T-helper 2 cell treated with Interferon-gamma antibody and Interleukin-4, amounts not matched to agents 100 ng/mL and 5 ng/mL, for 36 hours (primary cell): Measurements from ENCODE around the gene PSMB9. TPM values are rescaled to one million over a fixed set of nuclear protein-coding genes. Genes with fewer than 3 reads are reported as not detected.
"Not testable (repeated sequence)": the region's sequence is repeated elsewhere in the genome, so short reads cannot be mapped to it uniquely, and the experiment has no call there.

Source experiments
- intact Hi-C: fragments of 100-400 bp; cut with micrococcal nuclease; formaldehyde crosslinking; loops from one replicate; pipeline ENCODE4 v1.15.1; 2023
- total RNA-seq: library from RNA; stranded (reverse); gene quantifications from 2 replicates; pipeline ENCODE4 v1.2.3, GENCODE V29; 2022

The PSMB9 gene
- total RNA-seq = 413 and 416 TPM in 2 replicates

DNA sequence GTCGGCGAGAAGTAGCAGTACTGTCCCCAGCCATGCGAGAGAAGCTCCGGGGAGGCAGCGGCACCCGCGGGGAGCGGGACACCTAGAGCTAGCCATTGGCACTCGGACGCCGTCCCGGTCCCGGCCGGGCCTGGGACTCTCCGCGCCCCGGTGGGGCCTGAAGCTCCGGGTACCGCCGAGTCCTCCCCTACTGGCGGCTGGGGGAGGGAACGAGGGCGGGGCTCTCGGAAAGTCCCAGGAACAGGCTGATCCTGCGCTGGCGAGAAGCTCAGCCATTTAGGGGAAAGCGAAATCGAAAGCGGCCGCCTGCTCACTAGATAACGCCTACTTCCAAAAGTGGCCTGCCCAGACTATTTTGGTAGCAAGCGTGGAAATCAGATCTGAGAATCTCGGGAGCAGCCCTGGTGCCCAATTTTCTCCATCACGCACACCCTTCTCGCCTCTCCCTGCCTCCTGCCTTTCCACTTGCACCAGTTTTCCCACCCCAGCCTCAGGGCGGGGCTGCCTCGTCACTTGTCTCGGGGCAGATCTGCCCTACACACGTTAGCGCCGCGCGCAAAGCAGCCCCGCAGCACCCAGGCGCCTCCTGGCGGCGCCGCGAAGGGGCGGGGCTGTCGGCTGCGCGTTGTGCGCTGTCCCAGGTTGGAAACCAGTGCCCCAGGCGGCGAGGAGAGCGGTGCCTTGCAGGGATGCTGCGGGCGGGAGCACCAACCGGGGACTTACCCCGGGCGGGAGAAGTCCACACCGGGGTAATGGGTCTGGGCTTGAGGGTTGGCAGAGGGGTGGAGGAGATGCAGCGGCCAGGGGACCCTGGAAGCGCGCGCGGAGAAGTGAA is at the start of gene PSMB9, which contains the start of gene TAP1:
PSMB9 (plus strand) TSS at position 652 of the 835 bp plus-strand sequence; CDS start at position 690, 38 bp downstream.
TAP1 (minus strand) TSS at position 164 of the 835 bp plus-strand sequence; CDS start at position 96, 68 bp downstream.
- intact Hi-C loops = loop anchor here (1.0 to 10.0 kb wide), 7 partner anchors 9 to 656 kb away; partner anchors contain the start of genes PSMB8, RXRB, SLC39A7 and TAP2

DNA sequence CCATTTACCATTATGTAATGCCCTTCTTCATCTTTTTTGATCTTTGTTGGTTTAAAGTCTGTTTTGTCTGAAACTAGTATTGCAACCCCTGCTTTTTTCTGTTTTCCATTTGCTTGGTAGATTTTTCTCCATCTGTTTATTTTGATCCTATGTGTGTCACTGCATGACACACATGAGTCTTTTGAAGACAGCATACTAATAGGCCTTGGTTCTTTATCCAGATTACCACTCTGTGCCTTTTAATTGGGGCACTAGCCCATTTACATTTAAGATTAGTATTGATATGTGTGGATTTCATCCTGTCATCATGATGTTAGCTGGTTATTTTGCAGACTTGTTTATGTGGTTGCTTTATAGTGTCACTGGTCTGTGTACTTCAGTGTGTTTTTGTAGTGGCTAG is 48.6 kb upstream of the PSMB9 start:
- intact Hi-C loops = not testable (repeated sequence)

DNA sequence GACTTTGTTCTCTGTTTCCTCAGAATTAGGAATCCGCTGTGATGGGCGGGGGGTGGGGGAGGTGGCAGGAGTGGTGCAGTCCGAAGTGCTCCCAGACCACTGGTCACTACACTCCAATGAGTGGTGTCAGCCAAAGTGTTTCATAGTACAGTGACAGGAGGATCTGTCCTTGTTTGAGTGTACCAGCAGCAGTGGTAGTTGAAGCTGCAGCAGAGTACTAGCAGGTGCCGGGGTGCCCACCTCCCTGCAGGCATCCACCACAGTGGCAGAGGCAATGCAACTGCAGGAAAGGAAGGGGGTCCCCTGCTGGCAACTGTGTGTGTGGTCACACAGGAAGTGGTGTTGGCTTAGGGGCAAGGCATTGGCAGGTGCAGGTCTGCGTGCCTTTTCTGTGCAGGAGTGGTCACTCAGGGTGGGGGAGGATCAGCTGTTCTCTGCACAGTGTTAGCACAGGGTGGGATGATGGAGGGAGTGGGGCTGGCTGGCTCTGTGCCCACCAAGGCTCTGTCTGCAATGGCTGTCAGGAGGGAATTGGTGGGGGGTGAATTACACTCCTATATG is 46.9 kb upstream of the PSMB9 start:
- intact Hi-C loops = no loop called here

DNA sequence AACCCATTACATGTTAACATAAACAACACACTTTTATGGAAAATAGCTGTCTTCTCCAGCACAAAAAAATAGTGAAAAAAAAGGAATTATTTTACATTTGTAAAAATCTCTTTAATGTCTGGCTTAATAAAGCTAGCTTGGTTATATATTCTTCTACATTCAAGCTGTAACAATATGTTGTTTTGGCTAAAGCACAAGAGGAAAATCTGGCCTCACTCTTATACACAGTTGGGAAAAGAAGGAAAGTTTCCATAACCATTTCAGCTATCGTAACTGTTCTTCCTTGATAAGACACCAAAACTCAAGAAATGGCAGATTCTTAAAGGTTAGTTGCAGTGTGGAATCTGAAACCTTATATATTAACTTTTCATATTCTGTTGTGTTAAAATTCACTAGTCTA is 44.8 kb upstream of the PSMB9 start:
- intact Hi-C loops = no loop called here

DNA sequence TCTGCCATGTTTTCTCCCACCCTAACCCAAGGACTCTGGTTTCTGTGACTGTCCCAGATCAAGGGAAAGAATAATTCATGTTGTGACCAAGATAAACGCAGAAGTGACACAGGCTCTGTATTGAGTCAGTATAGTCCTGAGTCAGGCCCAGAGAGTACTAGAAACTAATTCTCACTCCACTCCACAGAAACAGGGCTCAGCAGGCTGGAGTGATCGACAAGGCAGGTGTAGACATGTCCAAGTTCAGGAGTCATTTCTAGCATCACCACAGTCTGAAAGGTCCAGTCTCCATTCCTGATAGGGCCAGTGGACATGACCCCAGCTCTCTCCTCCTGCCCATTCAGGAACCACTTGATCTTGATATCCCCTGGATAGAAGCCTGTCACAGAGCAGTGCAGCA is 39.8 kb upstream of the PSMB9 start:
- intact Hi-C loops = no loop called here

GRCh38 chr6:32815115-32815514 is 38.9 kb upstream of the PSMB9 start:
- intact Hi-C loops = no loop called here

DNA sequence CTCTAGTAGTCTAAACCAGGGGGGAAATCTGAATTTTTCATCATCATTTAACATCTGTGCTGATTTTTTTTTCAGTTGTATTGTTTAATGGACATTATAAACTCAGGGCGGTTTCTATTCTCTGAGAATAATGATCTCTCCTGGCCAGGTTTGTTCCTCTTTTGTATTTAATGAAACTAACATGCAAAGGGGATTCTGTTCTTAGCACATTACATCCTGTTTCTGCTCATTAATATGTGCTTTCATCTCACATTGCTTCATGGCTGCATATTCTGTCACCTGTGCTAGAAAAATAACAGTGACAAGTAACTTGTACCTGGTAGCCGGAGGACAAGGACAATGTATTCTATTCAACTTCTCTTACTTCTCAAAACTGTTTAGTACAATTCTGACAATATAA is 38.0 kb upstream of the PSMB9 start:
- intact Hi-C loops = no loop called here

- intact Hi-C loops = no loop called here
Measured at GRCh38 chr6:32816746-32817204, 37.2 kb upstream of the PSMB9 start, which contains the start of gene HLA-DOB. Gene HLA-DOB (minus strand): TSS chr6:32817002. CDS start chr6:32816951, 51 bp downstream.

DNA sequence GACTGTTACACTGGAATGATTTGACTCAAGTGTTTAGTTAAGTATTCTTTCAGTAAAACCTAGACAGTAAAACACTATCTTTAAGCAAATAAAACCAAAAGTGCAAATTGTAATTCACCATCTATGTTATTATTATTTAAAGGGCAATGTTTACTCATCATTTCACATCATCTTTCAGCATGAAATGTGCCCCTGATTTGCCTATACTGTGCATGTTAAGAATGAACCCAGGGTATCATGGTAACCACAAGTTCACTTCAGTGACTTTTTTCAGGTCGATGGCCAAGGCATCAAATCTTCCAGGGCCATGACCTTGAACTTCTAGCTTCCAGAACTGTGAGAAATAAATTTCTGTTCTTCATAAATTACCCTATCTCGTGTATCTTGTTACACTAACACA is 35.1 kb upstream of the PSMB9 start:
- intact Hi-C loops = no loop called here

GRCh38 chr6:32819729-32820128 is 34.3 kb upstream of the PSMB9 start:
- intact Hi-C loops = no loop called here

GRCh38 chr6:32825966-32826365 is 28.0 kb upstream of the PSMB9 start:
- intact Hi-C loops = loop anchor here (5.0 kb wide), 1 partner anchor 41 kb away; no protein-coding TSS in a partner anchor

DNA sequence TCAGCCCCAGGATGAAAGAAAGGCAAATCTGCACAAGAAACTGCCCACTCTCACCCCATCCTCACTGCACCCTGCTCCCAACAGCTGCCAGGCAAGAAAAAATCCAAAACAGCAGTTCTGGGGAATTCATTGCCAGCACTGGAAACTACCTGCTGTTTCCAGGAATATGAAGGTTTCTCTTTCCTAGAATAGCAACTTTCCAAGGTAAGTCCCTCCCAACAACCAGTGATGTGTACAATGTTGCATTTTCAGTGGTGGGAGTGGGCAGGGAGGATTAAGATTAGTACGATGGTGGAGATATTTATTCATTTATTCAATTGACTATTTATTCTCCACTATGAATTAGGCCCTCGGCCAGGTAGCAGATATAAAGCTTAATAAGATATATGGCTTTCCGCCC is 27.0 kb upstream of the PSMB9 start:
- intact Hi-C loops = loop anchor here (5.0 kb wide), 1 partner anchor 40 kb away; no protein-coding TSS in a partner anchor

- intact Hi-C loops = loop anchor here (5.0 kb wide), 1 partner anchor 38 kb away; no protein-coding TSS in a partner anchor
Measured at GRCh38 chr6:32829495-32829894, 24.5 kb upstream of the PSMB9 start.

DNA sequence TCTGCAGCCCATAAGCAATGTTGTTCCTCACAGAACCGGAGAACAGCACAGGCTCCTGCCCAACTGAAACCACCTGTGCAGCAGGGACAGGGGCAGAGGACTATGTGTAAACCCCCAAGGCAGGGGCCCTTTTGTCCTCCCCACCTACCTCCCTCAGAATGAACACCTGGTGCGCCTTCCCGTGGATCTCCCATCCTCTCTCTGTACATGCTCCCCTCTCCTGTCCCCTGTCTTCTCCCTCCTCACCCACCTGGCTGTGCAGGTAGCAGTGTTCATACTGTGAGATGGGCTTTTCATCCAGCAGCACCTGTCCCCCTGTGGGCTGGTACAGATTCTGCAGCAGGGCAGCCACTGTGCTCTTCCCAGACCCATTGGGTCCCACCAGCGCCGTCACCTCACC is 24.0 kb upstream of the PSMB9 start:
- intact Hi-C loops = no loop called here

DNA sequence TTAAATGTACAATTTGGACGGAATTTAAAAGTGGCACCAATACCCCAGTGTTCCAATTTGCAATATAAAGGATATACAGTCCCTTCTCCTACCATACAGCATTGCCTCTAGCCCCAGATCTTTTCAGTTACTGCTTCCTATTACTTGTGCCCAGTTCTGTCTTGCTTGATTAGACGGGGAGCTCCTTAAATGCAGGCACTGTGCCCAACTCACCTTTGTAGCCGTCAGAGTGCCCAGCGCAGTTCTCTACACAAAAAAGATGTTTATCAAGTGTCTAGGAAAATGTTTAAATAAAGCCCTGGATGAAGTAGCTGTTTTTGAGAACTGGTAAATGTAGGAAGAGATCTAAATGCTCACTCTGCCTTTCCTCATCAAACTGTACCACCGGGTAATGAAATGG is 23.1 kb upstream of the PSMB9 start:
- intact Hi-C loops = no loop called here

GRCh38 chr6:32832535-32832934 is 21.5 kb upstream of the PSMB9 start:
- intact Hi-C loops = no loop called here

DNA sequence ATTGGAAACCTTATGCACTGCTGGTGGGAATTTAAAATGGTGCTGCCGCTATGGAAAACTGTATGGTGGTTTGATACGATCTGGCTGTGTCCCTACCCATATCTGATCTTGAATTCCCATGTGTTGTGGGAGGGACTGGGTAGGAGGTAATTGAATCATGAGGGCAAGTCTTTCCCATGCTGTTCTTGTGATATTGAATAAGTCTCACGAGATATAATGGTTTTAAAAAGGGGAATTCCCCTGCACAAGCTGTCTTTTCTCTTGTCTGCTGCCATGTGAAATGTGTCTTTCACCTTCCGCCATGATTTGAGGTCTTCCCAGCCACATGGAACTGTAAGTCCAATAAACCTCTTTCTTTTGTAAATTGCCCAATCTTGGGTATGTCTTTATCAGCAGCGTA is 20.3 kb upstream of the PSMB9 start:
- intact Hi-C loops = no loop called here

GRCh38 chr6:32835167-32835893 is 18.7 kb upstream of the PSMB9 start:
- intact Hi-C loops = no loop called here

DNA sequence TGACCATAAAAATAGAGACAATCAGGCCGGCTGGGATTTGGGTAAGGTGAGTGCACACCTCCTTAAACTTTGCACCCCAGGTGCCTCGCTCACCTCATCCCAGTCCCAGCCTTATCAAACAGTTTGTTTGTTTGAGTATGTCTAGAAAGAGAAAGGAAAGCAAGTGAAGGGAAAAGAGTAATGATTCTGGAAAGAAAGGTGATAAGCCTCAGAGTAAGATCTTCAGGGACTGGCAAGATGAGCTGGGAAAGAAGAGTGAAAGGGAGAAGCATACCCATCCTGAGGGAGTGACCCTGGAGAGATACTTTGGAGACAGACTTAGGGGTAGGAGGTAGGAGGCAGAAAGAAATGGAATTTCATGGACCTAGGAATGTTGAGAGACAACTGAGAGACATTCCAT is 17.1 kb upstream of the PSMB9 start:
- intact Hi-C loops = no loop called here

GRCh38 chr6:32837651-32838113 is 16.3 kb upstream of the PSMB9 start:
- intact Hi-C loops = loop anchor here (1.0 kb wide), 2 partner anchors 17 to 31 kb away; partner anchors contain the start of gene PSMB9
